Lower lobe of right lung (tissue), 2 donors: ENCODE measurements around the gene ATAD3A. TPM values are rescaled to one million over a fixed set of nuclear protein-coding genes. Genes with fewer than 3 reads are reported as not detected.
"Not testable (repeated sequence)": the region's sequence is repeated elsewhere in the genome, so short reads cannot be mapped to it uniquely, and the experiment has no call there.

Experiments used
- ATAC-seq, 2 donors: fragments of 200-7000 bp; cut with Tn5 transposase; one replicate each; pipeline ENCODE4 v1.9.1; 2020 to 2022; ENCODE audit warnings: mild to moderate bottlenecking in 2 of 2, moderate library complexity in 2 of 2
- DNase-seq: peaks from one replicate; pipeline ENCODE4 v3.0.0-alpha.2; 2020
- H3K27ac ChIP-seq: fragments of 200-600 bp; one replicate; pipeline ENCODE4 v1.8.0; 2022
- H3K27me3 ChIP-seq: fragments of 200-600 bp; one replicate; pipeline ENCODE4 v1.8.0; 2022; ENCODE audit warnings: low read depth
- H3K36me3 ChIP-seq: fragments of 200-600 bp; one replicate; pipeline ENCODE4 v1.8.0; 2022; ENCODE audit warnings: mild to moderate bottlenecking
- H3K4me1 ChIP-seq: fragments of 200-600 bp; one replicate; pipeline ENCODE4 v1.8.0; 2022
- H3K4me3 ChIP-seq: fragments of 200-600 bp; one replicate; pipeline ENCODE4 v1.8.0; 2022; ENCODE audit warnings: mild to moderate bottlenecking
- H3K9me3 ChIP-seq: fragments of 200-600 bp; one replicate; pipeline ENCODE4 v1.8.0; 2022
- intact Hi-C: fragments of 100-400 bp; cut with DNase I; formaldehyde crosslinking; loops from one replicate; pipeline ENCODE4 v1.11.0; 2022
- total RNA-seq: library from RNA; stranded (reverse); fragmentation: NEBNext Ultra II Directional; extraction: Animal tissue kit (Norgen Biotek cat#: 25700); gene quantifications from one replicate; pipeline ENCODE4 v1.2.1, GENCODE V29; 2021
- TF ChIP-seq, protein P1 (sequence below): fragments of 200-600 bp; IDR thresholded peaks from one replicate; pipeline ENCODE4 v1.8.0; 2022; ENCODE audit warnings: antibody characterized with exemption, mild to moderate bottlenecking
- donor health status: DM: no; HTN: yes; CAD: no; lungs with severe emphysema.

The ATAD3A gene
- total RNA-seq, 1 donor from 2014 or later = 14.1 TPM

GRCh38 chr1:1527092-1527816 is 15.3 kb downstream of the ATAD3A start:
- TF ChIP-seq, protein P1, sequence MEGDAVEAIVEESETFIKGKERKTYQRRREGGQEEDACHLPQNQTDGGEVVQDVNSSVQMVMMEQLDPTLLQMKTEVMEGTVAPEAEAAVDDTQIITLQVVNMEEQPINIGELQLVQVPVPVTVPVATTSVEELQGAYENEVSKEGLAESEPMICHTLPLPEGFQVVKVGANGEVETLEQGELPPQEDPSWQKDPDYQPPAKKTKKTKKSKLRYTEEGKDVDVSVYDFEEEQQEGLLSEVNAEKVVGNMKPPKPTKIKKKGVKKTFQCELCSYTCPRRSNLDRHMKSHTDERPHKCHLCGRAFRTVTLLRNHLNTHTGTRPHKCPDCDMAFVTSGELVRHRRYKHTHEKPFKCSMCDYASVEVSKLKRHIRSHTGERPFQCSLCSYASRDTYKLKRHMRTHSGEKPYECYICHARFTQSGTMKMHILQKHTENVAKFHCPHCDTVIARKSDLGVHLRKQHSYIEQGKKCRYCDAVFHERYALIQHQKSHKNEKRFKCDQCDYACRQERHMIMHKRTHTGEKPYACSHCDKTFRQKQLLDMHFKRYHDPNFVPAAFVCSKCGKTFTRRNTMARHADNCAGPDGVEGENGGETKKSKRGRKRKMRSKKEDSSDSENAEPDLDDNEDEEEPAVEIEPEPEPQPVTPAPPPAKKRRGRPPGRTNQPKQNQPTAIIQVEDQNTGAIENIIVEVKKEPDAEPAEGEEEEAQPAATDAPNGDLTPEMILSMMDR = no peak
- H3K4me1 ChIP-seq = no peaks in the 10 kb centered on the region
- intact Hi-C loops = no loop called here
- peaks cover 37% of the 10 kb centered on the region for H3K36me3 ChIP-seq
- ATAC-seq (no peak), DNase-seq (no peak)
- H3K27me3 ChIP-seq = no peaks in the 10 kb centered on the region
- H3K27ac ChIP-seq = no peak overlapping the region
- no peak overlapping the region for H3K4me3 ChIP-seq
- H3K9me3 ChIP-seq = peaks cover 11% of the 10 kb centered on the region

DNA sequence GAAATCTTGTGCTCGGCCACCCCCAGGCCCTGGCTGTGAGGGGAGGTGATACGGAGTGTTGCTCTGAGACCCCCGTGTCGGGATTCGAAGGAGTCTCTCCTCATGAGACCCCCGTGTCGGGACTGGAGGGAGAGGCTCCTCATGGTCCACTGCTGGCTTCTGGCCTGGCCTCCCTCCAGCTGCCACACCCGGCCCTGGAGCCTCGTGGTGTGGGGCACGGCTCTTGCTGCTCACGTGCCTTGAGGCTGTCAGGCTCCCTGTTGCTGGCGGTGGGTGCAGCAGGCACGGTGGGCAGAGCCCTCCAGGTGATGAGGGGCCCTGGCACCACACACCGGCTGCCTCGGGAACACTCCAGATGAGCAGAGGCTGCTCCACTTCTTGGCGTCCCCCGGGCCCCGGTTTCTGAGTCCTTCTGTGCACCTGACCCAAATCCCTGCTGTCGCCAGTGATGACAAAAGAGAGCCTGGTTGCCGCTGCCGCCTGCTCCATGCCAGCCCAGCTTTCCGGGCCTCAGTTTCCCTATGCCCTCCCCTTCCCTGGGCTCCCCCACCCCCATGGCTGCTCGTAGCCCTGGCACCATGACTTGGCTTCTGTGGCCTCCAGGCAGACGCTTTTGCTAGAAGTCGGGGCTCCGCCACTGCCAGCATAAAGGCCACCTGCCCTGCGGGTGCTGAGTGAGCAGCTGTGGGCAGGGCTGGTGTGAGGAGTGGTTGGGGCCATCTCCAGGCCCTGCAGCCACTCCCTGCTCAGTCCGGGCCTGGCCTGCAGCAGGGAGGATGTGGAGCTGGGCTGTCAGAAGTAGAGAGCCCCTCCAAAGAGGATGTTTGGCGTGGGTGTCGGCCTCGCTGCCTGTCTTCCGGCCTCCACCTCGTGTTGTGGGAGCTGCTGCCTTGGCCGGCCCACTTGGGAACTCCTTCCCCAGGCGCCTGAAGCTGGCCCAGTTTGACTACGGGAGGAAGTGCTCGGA is 16.6 kb downstream of the ATAD3A start:
- H3K36me3 ChIP-seq = peaks cover 37% of the 10 kb centered on the region
- H3K4me1 ChIP-seq = no peaks in the 10 kb centered on the region
- no peak for DNase-seq
- no peak overlapping the region for H3K27ac ChIP-seq
- peaks cover 14% of the 10 kb centered on the region for H3K9me3 ChIP-seq
- TF ChIP-seq, protein P1 = no peak
- no peaks in the 10 kb centered on the region for H3K27me3 ChIP-seq
- intact Hi-C loops = no loop called here
- no peak for ATAC-seq
- H3K4me3 ChIP-seq = no peak overlapping the region

DNA sequence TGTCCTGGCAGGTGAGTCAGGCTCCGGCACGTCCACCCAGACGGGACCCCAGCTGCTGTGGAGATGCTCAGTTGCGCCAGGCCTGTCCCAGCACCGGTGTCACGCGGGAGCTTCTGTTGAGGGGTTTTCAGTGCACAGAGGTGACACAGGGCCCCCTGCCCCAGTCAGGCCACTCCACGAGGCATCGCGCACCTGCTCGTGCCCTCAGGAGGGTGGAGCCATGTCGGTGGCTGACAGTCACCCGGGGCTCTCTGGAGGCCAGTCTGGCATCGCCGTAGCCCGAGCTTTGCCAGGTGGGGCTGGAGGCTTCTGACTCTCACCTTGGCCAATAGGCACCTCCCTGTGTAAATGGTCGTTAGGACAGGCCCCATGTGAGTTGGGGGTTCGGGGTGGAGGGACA is 17.4 kb downstream of the ATAD3A start:
- H3K4me3 ChIP-seq = no peak overlapping the region
- no peak for DNase-seq
- peaks cover 38% of the 10 kb centered on the region for H3K36me3 ChIP-seq
- no peaks in the 10 kb centered on the region for H3K4me1 ChIP-seq
- no peak for ATAC-seq
- H3K27me3 ChIP-seq = no peaks in the 10 kb centered on the region
- peaks cover 14% of the 10 kb centered on the region for H3K9me3 ChIP-seq
- intact Hi-C loops = no loop called here
- no peak overlapping the region for H3K27ac ChIP-seq
- TF ChIP-seq, protein P1 = no peak

DNA sequence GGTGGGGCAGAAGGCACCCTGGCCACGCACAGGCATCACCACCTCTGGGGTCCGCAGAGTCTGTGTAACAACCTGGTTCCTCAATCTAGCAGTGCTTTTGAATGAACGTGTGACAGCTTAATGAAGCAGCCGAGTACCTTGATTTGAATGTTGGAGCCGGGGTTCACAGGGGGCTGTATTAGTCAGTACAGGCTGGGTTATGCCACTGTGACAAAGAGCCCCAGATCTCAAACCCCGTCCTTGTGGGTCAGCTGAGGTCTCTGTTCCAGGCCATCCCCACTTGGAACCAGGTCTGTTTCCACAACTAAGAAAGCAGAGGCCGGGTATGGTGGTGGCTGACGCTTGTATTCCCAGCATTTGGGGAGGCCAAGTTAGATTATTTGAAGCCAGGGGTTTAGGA is 18.0 kb downstream of the ATAD3A start:
- no peak overlapping the region for H3K27ac ChIP-seq
- TF ChIP-seq, protein P1 = no peak

DNA sequence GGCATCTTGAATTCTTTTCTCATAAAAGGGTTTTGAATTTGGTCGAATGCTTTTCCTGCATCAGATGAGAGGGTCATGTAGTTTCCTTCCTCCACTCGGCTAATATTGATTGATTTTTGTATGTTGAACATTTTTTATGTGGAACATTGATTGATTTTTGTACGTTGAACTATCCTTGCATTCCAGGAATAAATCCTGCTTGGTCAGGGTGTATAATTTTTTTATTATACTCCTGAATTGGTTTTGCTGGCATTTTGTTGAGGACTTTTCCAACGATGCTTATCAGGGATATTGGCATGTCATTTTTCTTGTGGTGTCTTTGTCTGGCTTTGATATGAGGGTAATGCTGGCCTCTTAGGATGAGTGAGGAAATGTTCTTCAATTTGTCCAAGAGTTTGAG is 20.0 kb downstream of the ATAD3A start:
- no peaks in the 10 kb centered on the region for H3K4me1 ChIP-seq
- intact Hi-C loops = no loop called here
- no peaks in the 10 kb centered on the region for H3K27me3 ChIP-seq
- TF ChIP-seq, protein P1 = no peak
- H3K27ac ChIP-seq = no peak overlapping the region
- H3K9me3 ChIP-seq = peaks cover 14% of the 10 kb centered on the region
- DNase-seq = no peak
- peaks cover 29% of the 10 kb centered on the region for H3K36me3 ChIP-seq
- ATAC-seq = no peak
- no peak overlapping the region for H3K4me3 ChIP-seq

More for the DNA sequence above, 18.0 kb downstream of the ATAD3A start:
- H3K36me3 ChIP-seq = peaks cover 41% of the 10 kb centered on the region
- H3K4me3 ChIP-seq = no peak overlapping the region
- H3K4me1 ChIP-seq = no peaks in the 10 kb centered on the region
- no peaks in the 10 kb centered on the region for H3K27me3 ChIP-seq
- intact Hi-C loops = no loop called here
- no peak for ATAC-seq
- no peak for DNase-seq
- H3K9me3 ChIP-seq = peaks cover 14% of the 10 kb centered on the region

GRCh38 chr1:1533176-1533893 is 21.4 kb downstream of the ATAD3A start:
- H3K4me3 ChIP-seq, H3K4me1 ChIP-seq, H3K27me3 ChIP-seq, intact Hi-C loops, DNase-seq, H3K27ac ChIP-seq: not testable (repeated sequence)
- peak; percentile 5 to 33 for ATAC-seq
- H3K36me3 ChIP-seq = peaks cover 16% of the 10 kb centered on the region
- peaks cover 14% of the 10 kb centered on the region for H3K9me3 ChIP-seq

DNA sequence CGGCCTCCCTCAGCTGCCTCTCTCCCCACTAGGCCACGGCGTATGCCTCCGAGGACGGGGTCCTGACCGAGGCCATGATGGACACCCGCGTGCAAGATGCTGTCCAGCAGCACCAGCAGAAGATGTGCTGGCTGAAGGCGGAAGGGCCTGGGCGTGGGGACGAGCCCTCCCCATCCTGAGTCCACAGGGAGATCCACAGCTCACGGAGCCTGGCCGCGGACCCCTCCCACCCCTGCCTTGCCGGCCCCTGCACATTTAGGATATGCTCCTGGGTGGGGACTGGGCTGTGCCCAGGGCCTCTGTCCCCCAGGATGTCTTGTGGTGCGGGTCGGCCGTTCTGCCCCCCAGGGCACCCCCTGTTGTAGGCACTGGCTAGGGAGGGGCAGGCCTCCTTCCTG is 21.9 kb downstream of the ATAD3A start:
- H3K4me3 ChIP-seq, H3K27me3 ChIP-seq, DNase-seq, intact Hi-C loops, H3K27ac ChIP-seq, ATAC-seq, H3K4me1 ChIP-seq: not testable (repeated sequence)
- Histone ChIP-seq H3K36me3 (peaks cover 11% of the 10 kb centered on the region), H3K9me3 (peaks cover 14% of the 10 kb centered on the region)
